Measurements from ENCODE around the gene STARD9.

The STARD9 gene

DNA sequence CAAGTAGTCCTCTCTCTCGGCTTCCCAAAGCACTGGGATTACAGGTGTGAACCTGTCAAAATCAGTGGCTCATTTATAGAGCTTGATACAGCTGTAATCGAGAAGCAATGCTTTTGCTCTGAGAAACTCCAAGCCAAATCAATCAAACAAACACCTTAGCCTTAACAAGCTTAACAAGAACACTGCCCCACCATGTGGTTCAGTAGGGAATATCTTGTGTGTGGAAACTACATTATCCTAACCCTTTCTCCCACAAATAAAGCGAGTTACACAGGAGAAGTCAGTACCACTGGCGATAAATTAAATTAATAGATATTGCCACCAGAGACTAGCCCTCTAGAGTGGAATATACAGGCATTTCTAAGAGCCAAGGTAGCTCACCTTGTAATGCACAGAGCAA, 147.7 kb downstream of the STARD9 start:
- TF ChIP-seq, protein P1, sequence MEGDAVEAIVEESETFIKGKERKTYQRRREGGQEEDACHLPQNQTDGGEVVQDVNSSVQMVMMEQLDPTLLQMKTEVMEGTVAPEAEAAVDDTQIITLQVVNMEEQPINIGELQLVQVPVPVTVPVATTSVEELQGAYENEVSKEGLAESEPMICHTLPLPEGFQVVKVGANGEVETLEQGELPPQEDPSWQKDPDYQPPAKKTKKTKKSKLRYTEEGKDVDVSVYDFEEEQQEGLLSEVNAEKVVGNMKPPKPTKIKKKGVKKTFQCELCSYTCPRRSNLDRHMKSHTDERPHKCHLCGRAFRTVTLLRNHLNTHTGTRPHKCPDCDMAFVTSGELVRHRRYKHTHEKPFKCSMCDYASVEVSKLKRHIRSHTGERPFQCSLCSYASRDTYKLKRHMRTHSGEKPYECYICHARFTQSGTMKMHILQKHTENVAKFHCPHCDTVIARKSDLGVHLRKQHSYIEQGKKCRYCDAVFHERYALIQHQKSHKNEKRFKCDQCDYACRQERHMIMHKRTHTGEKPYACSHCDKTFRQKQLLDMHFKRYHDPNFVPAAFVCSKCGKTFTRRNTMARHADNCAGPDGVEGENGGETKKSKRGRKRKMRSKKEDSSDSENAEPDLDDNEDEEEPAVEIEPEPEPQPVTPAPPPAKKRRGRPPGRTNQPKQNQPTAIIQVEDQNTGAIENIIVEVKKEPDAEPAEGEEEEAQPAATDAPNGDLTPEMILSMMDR (IDR thresholded peaks at IDR 0.05), result no peak
- H3K9me3 ChIP-seq (ENCODE audit: control insufficient read depth, low read length), result no peaks in the 10 kb centered on the region
- H2AFZ ChIP-seq, result no peak overlapping the region
- H3K9ac ChIP-seq, result no peak overlapping the region
- no peak overlapping the region for H3K4me3 ChIP-seq (ENCODE audit: low read depth, low read length)
- H3K36me3 ChIP-seq (ENCODE audit: control insufficient read depth, insufficient read depth, low read length), result no peaks in the 10 kb centered on the region
- H3K4me1 ChIP-seq, result no peaks in the 10 kb centered on the region
- no peak overlapping the region for H3K4me2 ChIP-seq (ENCODE audit: low read length)
- no peaks in the 10 kb centered on the region for H3K27me3 ChIP-seq (ENCODE audit: control insufficient read depth, insufficient read depth, low read length)
- H3K79me2 ChIP-seq, result no peaks in the 10 kb centered on the region
- no peak overlapping the region for H3K27ac ChIP-seq

DNA sequence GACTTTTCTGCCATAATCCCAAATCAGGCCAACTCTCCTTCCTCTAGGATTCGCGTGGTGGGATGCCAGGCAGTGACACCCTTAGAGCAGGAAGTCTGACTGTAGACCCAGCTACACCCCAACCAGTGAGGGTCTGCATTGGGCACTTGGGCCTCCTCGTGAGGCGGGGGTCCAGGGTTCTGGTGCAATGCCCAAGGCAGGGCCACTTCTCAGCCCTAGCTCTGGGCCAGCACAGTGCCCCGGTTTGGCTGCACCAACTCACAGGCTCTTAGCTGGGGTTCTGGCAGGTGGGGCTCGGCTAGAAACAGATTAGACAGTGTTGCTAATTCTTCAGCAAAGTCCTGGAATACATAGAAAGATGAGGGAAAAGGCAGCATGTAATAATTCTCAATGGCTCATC, 148.9 kb downstream of the STARD9 start:
- H3K36me3 ChIP-seq (ENCODE audit: control insufficient read depth, insufficient read depth, low read length), result no peaks in the 10 kb centered on the region
- TF ChIP-seq, protein P1 (IDR thresholded peaks at IDR 0.05), result no peak
- no peak overlapping the region for H2AFZ ChIP-seq
- no peak overlapping the region for H3K4me2 ChIP-seq (ENCODE audit: low read length)
- no peak overlapping the region for H3K4me3 ChIP-seq (ENCODE audit: low read depth, low read length)
- no peak overlapping the region for H3K9ac ChIP-seq
- H3K79me2 ChIP-seq, result no peaks in the 10 kb centered on the region
- no peaks in the 10 kb centered on the region for H3K27me3 ChIP-seq (ENCODE audit: control insufficient read depth, insufficient read depth, low read length)
- H3K27ac ChIP-seq, result no peak overlapping the region
- no peaks in the 10 kb centered on the region for H3K4me1 ChIP-seq
- no peaks in the 10 kb centered on the region for H3K9me3 ChIP-seq (ENCODE audit: control insufficient read depth, low read length)

DNA sequence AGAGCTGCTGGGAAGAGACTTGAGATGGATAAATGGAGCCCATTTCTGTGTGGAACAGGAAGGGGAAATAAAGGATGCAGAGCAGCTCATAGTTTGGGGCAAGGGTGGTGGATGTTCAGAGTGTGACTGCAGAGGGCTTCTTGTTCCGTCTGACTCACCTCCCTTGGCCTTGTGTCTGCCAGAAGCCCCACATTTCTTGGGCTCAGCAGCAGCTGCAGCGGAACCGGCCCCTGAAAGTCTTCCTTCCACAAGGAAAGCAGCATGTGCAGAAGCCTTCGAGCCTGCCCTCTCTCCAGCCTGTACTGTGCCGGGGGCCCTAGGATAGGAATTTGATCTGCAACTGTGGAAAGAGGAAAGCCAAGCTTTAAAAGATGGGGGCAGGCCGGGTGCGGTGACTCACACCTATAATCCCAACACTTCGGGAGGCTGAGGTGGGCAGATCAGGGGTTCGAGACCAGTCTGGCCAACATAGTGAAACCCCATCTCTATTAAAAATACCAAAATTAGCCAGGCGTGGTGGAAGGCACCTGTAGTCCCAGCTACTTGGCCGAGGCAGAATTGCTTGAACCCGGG, 150.0 kb downstream of the STARD9 start:
- Histone ChIP-seq H3K27ac (no peak overlapping the region), H3K79me2 (no peaks in the 10 kb centered on the region), H3K4me3 (ENCODE audit: low read depth, low read length) (no peak overlapping the region), H3K4me1 (no peaks in the 10 kb centered on the region), H3K27me3 (ENCODE audit: control insufficient read depth, insufficient read depth, low read length) (no peaks in the 10 kb centered on the region), H3K4me2 (ENCODE audit: low read length) (no peak overlapping the region), H3K9ac (no peak overlapping the region), H3K36me3 (ENCODE audit: control insufficient read depth, insufficient read depth, low read length) (no peaks in the 10 kb centered on the region), H2AFZ (no peak overlapping the region), H3K9me3 (ENCODE audit: control insufficient read depth, low read length) (no peaks in the 10 kb centered on the region)
- TF ChIP-seq, protein P1 (IDR thresholded peaks at IDR 0.05), result no peak

DNA sequence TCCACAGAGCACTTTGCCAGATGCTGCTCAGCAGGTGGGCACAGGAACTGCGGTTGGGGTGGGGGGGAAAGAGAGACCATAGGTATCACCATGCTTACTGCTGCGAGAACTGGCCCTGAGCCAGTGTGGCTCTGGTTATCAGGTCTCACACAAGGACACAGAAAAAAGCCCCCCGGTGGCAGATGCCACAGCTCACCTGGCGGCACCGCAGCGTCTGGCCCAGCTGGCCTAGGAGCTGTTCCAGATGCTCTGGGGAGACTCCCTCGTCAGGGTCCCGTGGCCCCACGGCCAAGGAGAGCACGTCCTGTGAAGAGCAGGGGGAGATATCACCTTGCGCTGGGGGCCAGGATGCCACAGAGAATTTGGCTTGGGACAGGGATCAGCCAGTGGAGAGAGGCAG, 150.7 kb downstream of the STARD9 start:
- Histone ChIP-seq H3K36me3 (ENCODE audit: control insufficient read depth, insufficient read depth, low read length) (no peaks in the 10 kb centered on the region), H2AFZ (no peak overlapping the region), H3K4me2 (ENCODE audit: low read length) (no peak overlapping the region), H3K79me2 (no peaks in the 10 kb centered on the region), H3K27me3 (ENCODE audit: control insufficient read depth, insufficient read depth, low read length) (no peaks in the 10 kb centered on the region), H3K9me3 (ENCODE audit: control insufficient read depth, low read length) (no peaks in the 10 kb centered on the region), H3K9ac (no peak overlapping the region), H3K27ac (no peak overlapping the region), H3K4me3 (ENCODE audit: low read depth, low read length) (no peak overlapping the region), H3K4me1 (no peaks in the 10 kb centered on the region)
- TF ChIP-seq, protein P1 (IDR thresholded peaks at IDR 0.05), result no peak

DNA sequence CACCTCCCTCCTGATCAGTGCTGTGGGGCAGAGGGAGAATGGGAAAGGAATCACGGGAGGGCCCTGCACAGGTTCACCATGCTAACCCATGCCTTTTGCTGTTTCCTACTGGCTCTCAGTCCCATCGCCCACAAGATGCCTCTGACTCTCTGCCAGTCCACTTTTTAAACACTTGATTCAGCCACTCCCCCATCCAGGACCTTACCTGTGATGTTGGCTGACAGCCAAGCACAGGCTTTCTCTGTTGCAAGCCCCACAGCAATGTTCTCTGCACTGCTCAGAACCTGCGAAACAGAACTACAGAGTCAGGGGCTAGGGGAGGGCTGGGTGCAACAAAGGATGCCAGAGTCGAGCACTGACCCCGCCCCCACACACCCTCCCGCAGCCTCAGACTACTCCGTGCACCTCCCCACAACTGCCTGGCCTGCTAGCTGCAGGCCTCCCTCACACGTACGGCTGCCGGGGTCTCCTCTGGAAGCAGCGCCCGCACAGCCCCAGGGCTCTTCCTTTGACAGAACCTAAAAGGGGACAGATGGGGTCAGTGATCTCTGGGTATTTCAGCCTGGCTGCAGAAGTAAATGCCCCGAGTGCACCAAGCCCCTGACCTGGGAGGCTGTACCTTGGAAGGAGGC, 152.5 kb downstream of the STARD9 start:
- Histone ChIP-seq H3K27ac (no peak overlapping the region), H3K27me3 (ENCODE audit: control insufficient read depth, insufficient read depth, low read length) (no peaks in the 10 kb centered on the region), H3K9ac (no peak overlapping the region), H3K4me3 (ENCODE audit: low read depth, low read length) (no peak overlapping the region), H3K9me3 (ENCODE audit: control insufficient read depth, low read length) (no peaks in the 10 kb centered on the region), H3K4me2 (ENCODE audit: low read length) (no peak overlapping the region), H2AFZ (no peak overlapping the region), H3K4me1 (no peaks in the 10 kb centered on the region), H3K36me3 (ENCODE audit: control insufficient read depth, insufficient read depth, low read length) (no peaks in the 10 kb centered on the region), H3K79me2 (no peaks in the 10 kb centered on the region)
- TF ChIP-seq, protein P1 (IDR thresholded peaks at IDR 0.05), result no peak
